GM12878 (cell line): Measurements from ENCODE around the gene RAC2. TPM values are rescaled to one million over a fixed set of nuclear protein-coding genes. Genes with fewer than 3 reads are reported as not detected.

Source experiments
- ATF2 ChIP-seq: IDR thresholded peaks from 2 replicates; pipeline ENCODE4 v1.6.1; 2012; ENCODE audit warnings: low read length, inconsistent platforms
- BHLHE40 ChIP-seq, 2 experiments: fragments of 450-650 bp in 1 of 2; IDR thresholded peaks; 2 replicates each; pipeline ENCODE4 v1.6.1; 2011 to 2017; ENCODE audit warnings: low read depth in 2 of 2, borderline replicate concordance in 1 of 2, improper control_type of control experiment in 1 of 2, low read length in 1 of 2, mild to moderate bottlenecking in 1 of 2
- EED ChIP-seq: sonication (generic); IDR thresholded peaks from 2 replicates; pipeline ENCODE4 v1.6.1; 2016; ENCODE audit warnings: antibody characterized with exemption, low read depth
- GABPA ChIP-seq: IDR thresholded peaks from 2 replicates; pipeline ENCODE4 v1.6.1; 2014; ENCODE audit warnings: antibody characterized with exemption, low read depth, mild to moderate bottlenecking, inconsistent platforms
- HCFC1 ChIP-seq: fragments of 150-350 bp; IDR thresholded peaks from 2 replicates; pipeline ENCODE4 v1.6.1; 2014; ENCODE audit warnings: low read length
- HDGF ChIP-seq: fragments of 450-650 bp; IDR thresholded peaks from 2 replicates; pipeline ENCODE4 v1.6.1; 2016; ENCODE audit warnings: antibody characterized with exemption
- IKZF2 ChIP-seq, 2 experiments: fragments of 450-650 bp; IDR thresholded peaks; 2 replicates each; pipeline ENCODE4 v1.6.1; 2017; ENCODE audit warnings: mild to moderate bottlenecking in 2 of 2, moderate library complexity in 2 of 2
- IRF5 ChIP-seq: fragments of 450-650 bp; IDR thresholded peaks from 2 replicates; pipeline ENCODE4 v1.6.1; 2017; ENCODE audit warnings: borderline replicate concordance
- JUNB ChIP-seq: IDR thresholded peaks from 2 replicates; pipeline ENCODE4 v1.6.1; 2016; ENCODE audit warnings: antibody characterized with exemption, mild to moderate bottlenecking
- LARP7 ChIP-seq: fragments of 450-650 bp; IDR thresholded peaks from 2 replicates; pipeline ENCODE4 v1.6.1; 2017; ENCODE audit warnings: mild to moderate bottlenecking
- MAX ChIP-seq: IDR thresholded peaks from 2 replicates; pipeline ENCODE4 v1.6.1; 2012; ENCODE audit warnings: low read depth, low read length, improper control_type of control experiment
- MLLT1 ChIP-seq: fragments of 450-650 bp; IDR thresholded peaks from 2 replicates; pipeline ENCODE4 v1.6.1; 2016; ENCODE audit warnings: mild to moderate bottlenecking
- MTA3 ChIP-seq: IDR thresholded peaks from 2 replicates; pipeline ENCODE4 v1.6.1; 2012; ENCODE audit warnings: low read length, inconsistent platforms, borderline replicate concordance
- NFXL1 ChIP-seq: fragments of 450-650 bp; IDR thresholded peaks from 2 replicates; pipeline ENCODE4 v1.6.1; 2017; ENCODE audit warnings: antibody characterized with exemption, mild to moderate bottlenecking, borderline replicate concordance
- NFYA ChIP-seq: IDR thresholded peaks from 2 replicates; pipeline ENCODE4 v1.6.1; 2011; ENCODE audit warnings: low read depth, mild to moderate bottlenecking, low read length, improper control_type of control experiment, borderline replicate concordance
- NR2F1 ChIP-seq: fragments of 450-650 bp; conservative IDR thresholded peaks from 2 replicates; pipeline ENCODE4 v1.6.1; 2017; ENCODE audit warnings: mild to moderate bottlenecking
- PAX5 ChIP-seq: IDR thresholded peaks from 2 replicates; pipeline ENCODE4 v1.6.1; 2011; ENCODE audit warnings: low read depth, low read length, borderline replicate concordance
- PAX8 ChIP-seq: fragments of 450-650 bp; IDR thresholded peaks from 2 replicates; pipeline ENCODE4 v1.6.1; 2017; ENCODE audit warnings: mild to moderate bottlenecking, moderate library complexity
- POLR2AphosphoS2 ChIP-seq: IDR thresholded peaks from 2 replicates; pipeline ENCODE4 v1.6.1; 2011; ENCODE audit warnings: low read depth, mild to moderate bottlenecking, low read length, improper control_type of control experiment, moderate library complexity
- RAD51 ChIP-seq: fragments of 450-650 bp; IDR thresholded peaks from 2 replicates; pipeline ENCODE4 v1.6.1; 2016; ENCODE audit warnings: moderate library complexity, mild to moderate bottlenecking, inconsistent platforms
- SMARCA5 ChIP-seq: fragments of 450-650 bp; IDR thresholded peaks from 2 replicates; pipeline ENCODE4 v1.6.1; 2017; ENCODE audit warnings: mild to moderate bottlenecking
- TBL1XR1 ChIP-seq: IDR thresholded peaks from 2 replicates; pipeline ENCODE4 v1.6.1; 2012; ENCODE audit warnings: low read depth, low read length, improper control_type of control experiment
- ZBED1 ChIP-seq: IDR thresholded peaks from 2 replicates; pipeline ENCODE4 v1.6.1; 2016; ENCODE audit warnings: borderline replicate concordance
- ZBTB11 ChIP-seq: fragments of 450-650 bp; formaldehyde crosslinking; IDR thresholded peaks from 2 replicates; pipeline ENCODE4 v1.5.0; 2022; ENCODE audit warnings: mild to moderate bottlenecking, missing genetic modification characterization
- ZNF207 ChIP-seq: fragments of 450-650 bp; IDR thresholded peaks from 2 replicates; pipeline ENCODE4 v1.6.1; 2014; ENCODE audit warnings: antibody characterized with exemption, mild to moderate bottlenecking, borderline replicate concordance
- ZNF217 ChIP-seq: fragments of 450-650 bp; IDR thresholded peaks from 2 replicates; pipeline ENCODE4 v1.6.1; 2017; ENCODE audit warnings: antibody characterized with exemption, mild to moderate bottlenecking
- polyA plus RNA-seq, 11 experiments: library from polyadenylated mRNA; depleted of rRNA in 4 of 11; unstranded in 6 of 11; stranded (reverse) in 5 of 11; fragments of >200 nt; fragmentation: Nextera tagmentation in 4 of 11; fragmentation: Illumina TruSeq in 1 of 11; extraction: Ambion mirVana in 4 of 11; extraction: Trizol in 1 of 11; gene quantifications; 1 replicate in 1 of 11; 2 replicates in 10 of 11; pipeline versions ENCODE4 v1.2.1 to v1.2.3, GENCODE V29; 2011 to 2016; ENCODE audit warnings: inconsistent platforms in 2 of 11, missing spikeins in 2 of 11, low read depth in 1 of 11
- total RNA-seq, 4 experiments: library from RNA; depleted of rRNA in 3 of 4; stranded (reverse); fragments of >200 nt in 3 of 4; fragmentation: Illumina TruSeq in 1 of 4; extraction: Trizol in 1 of 4; gene quantifications; 2 replicates each; pipeline versions ENCODE4 v1.2.1 to v1.2.3, GENCODE V29; 2013 to 2021

RAC2 gene
- total and polyA plus RNA-seq, 10 of the 15 experiments (the other 5 are each of a cell fraction or from before 2014, with no cell fraction given) = 102 to 386 (median 304) TPM

- no peak for TF ChIP-seq GABPA
- no peak for TF ChIP-seq HCFC1
- peak; percentile 56; the same call in 1 of the 2 replicates for TF ChIP-seq PAX5
- 0 out of 2 replicates have a peak, but pooled peaks have one; percentile 22 for TF ChIP-seq MLLT1
- TF ChIP-seq NFXL1 = no peak
- 0 out of 2 replicates have a peak, but pooled peaks have one; percentile 12 for TF ChIP-seq RAD51
- TF ChIP-seq TBL1XR1 = no peak; the same call in 1 of the 2 replicates
- no peak for TF ChIP-seq ZBED1
- TF ChIP-seq EED = peak; percentile 97
- TF ChIP-seq PAX8 = no peak
- TF ChIP-seq NFYA = no peak
- TF ChIP-seq MTA3 = no peak
- peak; percentile 94 to 96 for TF ChIP-seq BHLHE40 (IDR thresholded peaks at IDR 0.05; ENCODE audit: borderline replicate concordance in 1 of 2, low read depth in 2 of 2, low read length in 1 of 2)
- TF ChIP-seq SMARCA5 = no peak
- 0 out of 2 replicates have a peak, but pooled peaks have one; percentile 64 for TF ChIP-seq ZNF217
- TF ChIP-seq JUNB = no peak
- TF ChIP-seq IRF5 = no peak
- TF ChIP-seq ATF2 = no peak
- TF ChIP-seq ZBTB11 = no peak
- no peak for TF ChIP-seq ZNF207
- no peak for TF ChIP-seq MAX
- TF ChIP-seq IKZF2 (IDR thresholded peaks at IDR 0.05) = peak; percentile 95
- TF ChIP-seq NR2F1 = peak; percentile 36; the same call in 1 of the 2 replicates
- TF ChIP-seq HDGF = no peak
- TF ChIP-seq POLR2AphosphoS2 = no peak
- no peak for TF ChIP-seq LARP7
These were observed 30.4 kb upstream of the RAC2 start (continued) for GRCh38 chr22:37274380-37274862.
